C1 segment of cervical spinal cord (tissue), 14 donors: Measurements from ENCODE around the gene DDR2.

ENCODE experiments used
- DNase-seq, 14 donors: peaks; one replicate each; lab custom pipeline; 2025; lab: John Stamatoyannopoulos, UW

The DDR2 gene

DNA sequence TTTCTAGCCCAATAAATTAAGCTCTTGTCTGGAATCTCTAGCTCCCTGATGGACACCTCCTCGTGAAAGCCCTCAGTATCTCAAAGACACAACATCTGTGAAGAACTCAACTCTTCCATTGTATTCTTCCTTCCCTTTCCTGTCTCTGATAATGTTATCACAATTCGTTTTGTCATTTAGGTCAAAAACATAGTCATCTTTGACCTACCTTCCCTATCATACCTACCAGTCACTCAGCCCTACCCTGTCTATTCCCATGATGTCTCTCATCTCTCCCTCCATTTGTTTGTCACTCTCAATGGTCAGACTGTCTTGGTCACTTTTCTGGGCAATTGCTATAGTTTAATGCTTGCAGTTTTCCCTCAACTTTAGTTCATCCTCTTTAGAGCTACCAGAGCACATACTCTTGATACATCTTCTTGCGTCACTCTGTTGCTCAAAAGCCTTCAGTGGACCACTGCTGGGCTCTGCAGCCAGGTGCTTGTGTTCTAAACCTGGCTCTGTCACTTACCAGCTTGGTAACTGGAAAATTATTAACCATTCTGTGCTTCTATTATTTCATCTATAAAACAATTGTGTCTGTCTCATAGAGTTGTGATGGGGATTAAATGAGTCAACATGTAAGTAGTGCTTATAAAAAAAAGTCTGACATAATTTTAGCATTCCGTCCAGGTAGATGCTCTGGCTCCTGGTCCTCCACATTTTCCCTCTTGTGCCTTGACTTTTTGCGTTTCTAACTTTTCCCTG is 39.6 kb downstream of the DDR2 start:
- no peak for DNase-seq

DNA sequence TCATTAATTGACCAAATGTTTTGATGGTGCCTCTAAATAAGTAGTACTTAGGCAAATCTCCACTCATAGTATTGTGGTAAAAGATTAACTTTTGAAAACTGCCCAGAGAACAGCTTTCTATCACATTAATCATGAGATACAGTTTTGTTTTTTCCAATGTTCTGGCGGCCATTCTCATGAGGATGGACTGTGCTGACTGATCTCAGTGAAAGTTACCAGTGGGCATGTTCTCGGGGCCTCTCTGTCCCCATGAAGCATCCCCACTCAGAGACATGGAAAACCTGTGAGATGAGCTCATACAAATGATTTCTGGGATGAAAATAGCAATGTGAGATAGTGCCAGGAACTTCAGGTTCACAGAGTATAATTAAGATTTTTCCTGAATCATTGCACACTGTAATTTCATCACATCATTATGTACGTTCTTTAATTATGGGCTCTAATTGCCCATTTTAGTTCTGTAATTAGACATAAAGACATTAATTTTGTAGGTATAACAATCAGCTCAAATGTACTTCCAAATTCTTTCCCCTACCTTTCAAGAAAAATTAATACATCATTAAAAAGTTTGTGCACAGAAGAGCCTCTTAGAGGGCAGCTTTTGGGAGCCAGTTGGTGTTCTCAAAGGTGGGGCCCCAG is 40.5 kb downstream of the DDR2 start:
- DNase-seq: no peak

DNA sequence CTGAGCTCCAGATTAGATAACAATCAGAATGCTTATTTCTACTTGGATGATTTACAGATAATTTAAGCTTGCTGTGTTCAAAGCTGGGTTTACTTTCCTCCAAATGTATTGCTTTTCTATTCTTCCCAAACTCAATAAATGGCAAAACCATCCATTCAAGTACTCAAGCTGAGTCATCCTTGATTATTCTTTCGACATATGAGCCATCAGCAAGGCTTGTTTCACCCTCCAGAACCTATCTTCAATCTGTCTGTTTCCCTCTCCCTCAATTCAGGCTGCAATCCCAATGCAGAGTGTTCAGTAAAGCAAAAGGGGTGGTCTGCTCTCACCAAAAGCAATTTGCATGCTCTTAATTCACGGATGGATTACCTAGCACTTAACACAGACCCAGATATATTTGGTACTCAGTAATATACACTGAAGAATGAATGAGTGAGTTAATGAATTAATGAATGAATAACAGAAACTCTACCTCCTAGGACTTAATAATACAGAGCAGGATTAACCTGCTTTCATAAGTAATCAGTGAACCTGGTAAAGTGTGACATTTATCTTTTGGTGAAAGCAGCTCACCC is 41.9 kb downstream of the DDR2 start:
- no peak for DNase-seq

DNA sequence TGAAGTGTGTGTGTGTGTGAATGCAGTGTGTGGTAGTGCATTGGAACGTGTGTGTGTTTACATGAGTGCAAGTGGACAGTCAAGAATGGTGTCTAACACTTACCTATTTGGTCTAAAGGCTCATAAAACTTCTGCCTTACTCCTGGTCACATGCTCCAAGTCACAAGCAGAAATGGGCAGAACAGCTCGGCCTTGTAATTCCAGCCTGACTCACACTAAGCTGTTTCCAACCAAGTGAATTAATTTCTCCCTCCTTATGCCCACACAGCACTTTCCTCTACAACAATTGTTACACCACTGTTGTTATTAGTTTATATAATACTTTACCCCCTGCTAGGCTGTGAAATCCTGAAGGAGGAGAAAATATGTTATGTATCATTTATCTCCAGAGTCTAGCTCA is 43.8 kb downstream of the DDR2 start:
- DNase-seq: no peak

DNA sequence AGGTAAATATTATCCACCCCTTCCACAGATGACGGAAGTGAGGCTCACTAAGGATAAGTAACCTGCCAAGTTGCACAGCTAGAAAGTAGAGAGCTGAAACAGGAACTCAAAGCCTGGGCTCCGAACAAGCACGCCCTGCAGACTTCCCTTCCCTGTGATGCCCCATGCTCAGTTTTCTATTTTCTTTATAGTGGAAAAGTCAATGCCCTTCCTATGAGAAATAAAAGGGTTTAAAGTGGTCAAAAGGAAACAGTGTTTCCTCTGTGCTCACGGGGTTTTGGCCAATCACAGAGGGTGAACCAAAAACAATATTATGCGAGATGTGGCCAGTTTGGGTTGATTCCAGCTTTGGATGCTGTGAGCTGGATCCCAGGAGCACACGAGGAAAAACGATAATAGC is 44.5 kb downstream of the DDR2 start:
- DNase-seq: no peak

DNA sequence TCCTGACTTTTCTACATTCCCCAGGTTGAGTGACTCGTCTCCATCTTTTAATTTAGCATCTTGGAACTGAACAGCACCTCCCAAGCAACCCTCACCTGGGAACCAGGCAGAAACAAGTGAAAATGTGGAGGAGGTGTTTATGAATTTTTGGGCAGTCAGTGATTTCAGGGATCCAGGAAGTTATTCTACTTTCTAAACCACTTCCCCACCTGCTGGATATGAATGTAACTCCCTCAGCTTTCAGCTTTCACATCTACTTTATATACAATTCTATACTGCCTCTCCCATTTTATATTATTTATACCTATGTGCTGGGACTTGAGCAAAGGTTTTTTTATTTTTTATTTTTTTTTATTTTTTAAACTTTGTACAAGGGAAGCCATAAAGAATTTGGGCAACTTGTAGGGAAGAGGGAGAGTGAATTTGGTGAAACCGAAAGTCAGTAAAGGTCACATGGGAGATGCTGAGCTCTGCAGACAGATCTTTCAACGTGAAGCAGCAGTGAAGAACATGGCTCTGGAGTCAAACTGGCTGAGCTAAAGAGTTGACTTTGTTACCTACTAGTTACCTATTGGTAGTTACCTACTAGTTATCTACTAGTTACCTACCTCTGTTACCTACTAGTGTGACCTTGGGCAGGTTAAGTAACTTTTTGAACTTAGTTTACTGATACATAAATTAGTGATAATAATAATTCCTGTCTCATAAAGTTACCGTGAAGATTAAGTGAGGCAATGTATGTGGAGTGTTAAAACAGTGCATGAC is 45.5 kb downstream of the DDR2 start:
- no peak for DNase-seq

DNA sequence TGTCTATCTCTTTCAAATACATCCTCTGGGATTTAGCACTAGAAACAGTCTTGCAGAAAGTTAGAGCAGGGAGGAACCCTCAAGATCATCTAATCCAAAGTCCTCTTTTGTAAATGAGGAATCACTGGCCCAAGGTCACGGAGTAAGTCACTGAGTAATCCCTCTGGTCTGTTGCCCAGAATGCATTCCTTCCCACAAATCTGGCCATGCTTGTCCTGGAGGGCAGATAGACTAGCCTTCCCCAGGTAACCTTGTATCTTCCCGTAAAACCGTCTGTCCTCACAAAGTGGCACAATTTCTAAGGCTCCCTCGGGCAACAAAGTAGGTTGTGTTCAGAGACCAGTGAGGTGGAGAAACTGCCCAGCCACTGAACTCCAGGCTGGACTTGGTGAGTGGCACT is 46.2 kb downstream of the DDR2 start:
- DNase-seq: no peak

DNA sequence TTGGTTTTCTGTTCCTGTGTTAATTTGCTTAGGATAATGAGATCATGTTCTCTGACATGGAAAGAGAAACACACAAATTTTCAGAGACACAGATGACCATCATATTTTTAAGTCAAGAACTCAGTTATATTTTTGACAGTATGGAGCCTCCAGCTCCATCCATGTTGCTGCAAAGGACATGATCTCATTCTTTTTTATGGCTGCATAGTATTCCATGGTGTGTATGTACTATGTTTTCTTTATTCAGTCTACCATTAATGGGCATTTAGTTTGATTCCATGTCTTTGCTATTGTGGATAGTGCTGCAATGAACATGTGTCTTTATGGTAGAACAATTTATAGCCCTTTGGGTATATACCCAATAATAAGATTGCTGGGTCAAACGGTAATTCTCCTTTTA is 47.0 kb downstream of the DDR2 start:
- DNase-seq: no peak

DNA sequence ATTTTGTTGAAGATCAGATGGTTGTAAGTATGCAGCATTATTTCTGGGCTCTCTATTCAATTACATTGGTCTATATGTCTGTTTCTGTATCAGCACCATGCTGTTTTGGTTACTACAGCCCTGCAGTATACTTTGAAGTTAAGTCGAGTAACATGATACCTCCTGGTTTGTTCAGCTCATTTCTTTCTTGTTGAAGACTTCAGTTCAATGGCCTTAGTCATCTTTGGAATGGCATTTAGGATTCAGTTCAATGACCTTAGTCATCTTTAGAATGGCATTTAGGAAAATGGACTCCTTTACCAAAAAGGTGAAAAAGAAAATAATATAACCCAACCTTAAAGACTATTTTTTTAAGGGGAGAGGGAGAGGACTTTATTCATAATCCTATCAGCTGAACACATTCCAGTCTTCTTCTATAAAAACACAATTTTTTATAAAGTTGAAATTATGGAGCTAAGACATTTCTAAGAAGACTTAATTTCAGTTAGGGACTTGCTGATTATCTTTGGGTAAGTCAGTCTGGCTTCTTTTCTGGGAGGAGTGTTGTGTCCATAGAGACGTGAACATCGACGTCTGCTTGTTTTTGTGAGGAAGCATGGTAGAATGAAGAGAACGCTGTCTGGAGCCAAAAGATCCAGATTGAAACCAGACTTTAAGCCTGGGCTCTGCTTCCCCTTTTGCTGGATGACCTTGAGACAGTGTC is 48.3 kb downstream of the DDR2 start:
- DNase-seq: no peak

DNA sequence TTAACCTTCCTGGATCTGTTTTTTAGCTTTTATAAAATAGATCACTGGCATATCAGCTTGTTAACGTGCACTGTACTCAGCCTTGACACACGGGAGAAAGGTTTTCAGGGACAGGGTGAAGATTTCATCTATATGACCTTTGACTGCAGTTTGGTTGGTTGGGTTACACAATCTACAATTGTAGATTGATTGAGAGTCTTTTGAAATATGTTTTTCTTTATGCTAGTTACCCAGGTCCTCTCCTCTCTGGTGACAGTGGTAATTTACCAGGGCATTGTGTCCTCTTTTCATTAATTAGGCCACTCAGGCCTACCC is 48.8 kb downstream of the DDR2 start:
- no peak for DNase-seq

DNA sequence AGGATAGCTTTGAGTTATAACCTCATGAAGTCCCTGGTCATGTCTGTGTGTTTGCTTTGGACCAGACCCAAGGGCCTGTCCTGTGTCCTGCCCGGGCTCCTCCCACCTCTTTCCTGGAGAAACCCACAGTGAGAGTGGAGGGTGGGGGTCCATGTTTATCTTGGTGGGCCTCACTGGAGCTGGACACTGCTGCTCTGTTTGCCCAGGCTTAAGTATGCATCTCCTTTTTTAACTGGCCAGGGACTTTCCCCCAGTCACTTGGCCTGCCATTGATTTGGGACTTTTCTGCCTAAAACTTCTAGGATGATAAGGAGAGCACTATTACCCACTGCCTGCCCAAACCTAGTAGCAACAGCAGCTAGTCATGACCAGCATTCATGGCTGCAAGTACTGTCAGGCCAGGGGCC is 49.8 kb downstream of the DDR2 start:
- no peak for DNase-seq

DNA sequence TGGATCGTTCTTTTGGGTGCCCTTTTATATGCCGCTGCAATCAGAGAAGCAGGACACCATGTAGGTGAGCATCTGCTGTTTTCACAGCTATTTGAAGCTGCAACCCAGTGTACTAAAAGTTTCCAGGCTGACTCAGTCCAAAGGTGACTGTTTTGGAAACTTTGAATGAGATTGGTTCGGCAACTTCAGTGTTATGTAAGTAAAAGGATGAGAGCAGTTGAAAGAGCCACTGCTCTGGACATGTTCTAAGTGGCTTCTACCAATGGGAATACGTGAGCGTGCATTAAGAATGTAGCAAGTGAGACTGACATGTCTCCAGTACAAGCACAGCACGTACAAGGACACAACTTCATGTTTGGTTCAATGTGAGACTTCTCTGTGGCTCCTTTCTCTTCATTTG is 55.6 kb downstream of the DDR2 start:
- DNase-seq: no peak

DNA sequence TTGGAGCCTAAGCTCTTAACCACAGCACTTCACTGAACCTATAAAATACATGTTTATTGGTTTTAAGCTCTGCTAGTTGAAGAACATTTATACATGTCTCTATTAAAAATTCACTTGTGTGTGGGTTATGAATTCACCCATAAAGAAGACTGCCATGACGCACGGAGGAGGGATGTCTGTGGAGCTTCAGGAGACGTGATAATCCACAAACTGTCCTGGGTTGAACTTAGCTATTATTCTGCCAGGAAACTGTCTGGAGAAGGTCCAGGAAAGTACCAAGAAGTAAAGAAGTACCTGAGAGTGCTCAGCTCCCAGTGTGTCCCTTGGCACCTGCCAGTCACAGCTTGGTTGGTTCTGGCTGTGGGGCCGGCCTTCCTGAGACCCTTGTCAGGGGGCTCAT is 56.3 kb downstream of the DDR2 start:
- DNase-seq: no peak

DNA sequence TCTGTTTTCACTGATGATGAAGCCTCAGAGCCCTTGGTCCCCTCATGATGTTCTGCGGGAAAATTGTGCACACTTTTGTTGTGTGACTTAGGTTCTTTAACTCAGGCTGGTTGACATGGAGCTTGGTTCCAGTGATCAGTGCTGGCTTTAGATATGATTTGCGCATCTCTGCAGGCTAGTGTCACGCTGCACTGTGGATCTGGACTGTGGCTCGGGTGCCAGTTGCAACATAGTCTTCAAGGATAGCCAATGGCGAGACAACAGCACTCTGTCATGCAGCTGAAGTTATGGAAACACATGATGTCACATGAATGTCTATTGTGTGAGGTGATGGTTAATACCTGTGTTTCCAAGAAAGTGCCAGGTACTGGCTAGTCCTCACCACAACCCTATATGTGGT is 56.7 kb downstream of the DDR2 start:
- DNase-seq: no peak

DNA sequence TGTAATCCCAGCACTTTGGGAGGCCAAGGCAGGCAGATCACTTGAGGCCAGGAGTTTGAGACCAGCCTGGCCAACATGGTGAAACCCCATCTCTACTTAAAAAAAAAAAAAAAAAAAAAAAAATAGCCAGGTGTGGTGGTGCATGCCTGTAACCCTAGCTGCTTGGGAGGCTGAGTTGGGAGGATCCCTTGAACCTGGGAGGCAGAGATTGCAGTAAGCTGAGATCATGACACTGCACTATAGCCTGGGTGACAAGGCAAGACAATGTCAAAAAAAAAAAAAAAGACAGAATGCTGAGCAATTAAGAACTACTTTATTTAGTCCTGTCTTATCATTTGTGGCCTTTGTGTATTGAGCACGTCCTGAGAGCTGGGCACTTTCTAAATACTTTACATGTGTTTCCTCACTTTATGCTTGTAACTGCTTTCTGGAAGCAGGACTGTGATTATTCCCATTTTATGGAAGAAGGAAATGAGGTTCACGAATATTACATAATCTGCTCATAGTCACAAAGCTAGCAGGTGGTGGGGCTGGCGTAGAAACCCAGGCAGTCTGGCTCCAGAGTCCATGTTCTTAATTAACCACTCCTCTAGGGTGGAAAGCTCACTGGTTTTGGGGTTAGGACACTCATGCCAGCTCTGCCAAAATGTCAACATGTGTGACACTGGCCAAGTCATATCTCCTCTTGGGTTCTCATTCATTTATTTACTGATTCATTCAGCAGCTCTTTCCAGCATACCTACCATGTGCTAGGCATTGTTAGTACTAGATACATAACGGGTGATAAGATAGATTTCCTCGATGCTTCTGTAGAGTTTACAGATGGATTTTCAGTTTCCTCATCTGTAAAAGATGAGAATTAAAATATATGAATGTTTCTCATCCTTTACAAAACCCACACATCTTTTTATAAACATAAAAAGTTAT is 57.7 kb downstream of the DDR2 start:
- DNase-seq: no peak

DNA sequence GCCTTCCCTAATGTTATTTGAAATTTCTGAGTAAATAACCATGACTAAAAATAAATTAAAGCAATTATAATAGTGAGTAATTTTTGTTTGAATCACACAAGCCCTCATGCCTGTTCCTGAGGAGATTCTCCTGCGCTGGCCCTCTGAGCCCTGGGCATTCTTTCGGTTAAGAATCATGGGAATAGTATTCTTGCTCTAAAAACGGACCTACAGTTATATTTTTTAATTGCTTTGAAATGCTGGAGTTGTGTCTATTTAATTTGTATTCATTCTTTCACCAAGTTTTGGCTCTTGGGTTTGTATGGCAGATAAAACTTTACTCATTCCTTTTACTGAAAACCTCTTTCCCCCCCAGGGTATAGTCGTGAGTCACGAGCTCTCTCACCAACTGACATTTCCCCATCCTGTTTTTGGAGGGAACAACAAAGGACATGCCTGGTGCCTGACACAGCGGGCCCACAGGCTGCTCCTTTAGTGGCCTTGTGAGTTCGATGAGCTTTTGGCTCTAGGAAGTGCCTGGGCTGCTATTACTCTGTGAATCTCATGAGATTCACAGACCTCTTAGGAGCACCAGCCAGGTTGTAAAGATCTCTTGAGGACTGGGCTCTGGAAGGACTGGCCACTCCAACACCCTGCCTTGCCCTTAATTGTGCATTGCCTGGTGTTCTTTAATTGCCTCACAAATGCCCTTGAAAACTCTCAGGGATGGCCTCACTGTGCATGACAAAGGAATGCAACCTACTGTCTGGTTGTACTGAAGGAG is 58.6 kb downstream of the DDR2 start:
- peak in 2 of 14 donors; percentile 12 to 54 for DNase-seq

DNA sequence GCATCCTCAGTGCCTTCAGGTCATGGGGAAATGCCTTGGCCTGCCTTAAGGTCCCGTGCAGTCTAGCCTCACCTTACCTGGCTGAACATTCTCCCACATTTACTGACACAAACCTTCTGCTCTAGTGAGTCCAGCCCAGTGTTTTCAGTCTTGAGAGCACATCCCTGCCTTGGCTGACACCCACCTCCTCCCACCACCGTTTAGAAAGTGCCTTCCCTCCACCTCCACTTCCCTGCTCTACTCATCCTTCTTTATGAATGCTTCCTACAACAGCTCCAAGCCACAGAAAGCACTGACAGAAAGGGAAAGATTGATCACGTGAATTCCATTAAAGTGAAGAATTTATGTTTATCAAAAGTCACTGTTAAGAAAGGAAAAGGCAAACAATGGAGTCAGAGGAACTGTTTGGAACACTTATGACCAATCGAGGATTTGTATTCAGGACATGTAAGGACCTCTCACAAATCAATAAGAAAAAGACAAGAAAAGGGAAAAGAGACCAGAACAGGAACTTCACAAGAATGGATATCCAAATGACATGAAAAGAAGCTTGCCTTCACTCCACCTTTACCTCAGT is 59.8 kb downstream of the DDR2 start:
- DNase-seq: no peak

DNA sequence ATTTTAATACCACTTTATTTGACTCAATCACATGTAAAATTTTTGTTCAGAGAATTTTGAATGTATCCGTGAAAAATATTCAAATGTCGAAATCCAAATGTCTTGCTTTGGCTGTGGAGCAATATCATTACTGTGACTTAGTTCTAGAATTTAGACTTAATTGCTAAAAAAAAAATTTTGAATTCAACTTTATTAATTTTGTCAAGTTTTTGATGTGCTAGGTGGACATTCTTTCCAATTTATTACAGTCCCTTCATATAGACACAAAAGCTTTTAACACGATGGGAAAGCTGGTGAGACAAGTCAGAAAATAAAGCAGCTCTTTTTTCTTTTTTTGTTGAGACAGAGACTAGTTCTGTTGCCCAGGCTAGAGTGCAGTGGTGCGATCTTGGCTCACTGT is 62.6 kb downstream of the DDR2 start:
- DNase-seq: no peak

DNA sequence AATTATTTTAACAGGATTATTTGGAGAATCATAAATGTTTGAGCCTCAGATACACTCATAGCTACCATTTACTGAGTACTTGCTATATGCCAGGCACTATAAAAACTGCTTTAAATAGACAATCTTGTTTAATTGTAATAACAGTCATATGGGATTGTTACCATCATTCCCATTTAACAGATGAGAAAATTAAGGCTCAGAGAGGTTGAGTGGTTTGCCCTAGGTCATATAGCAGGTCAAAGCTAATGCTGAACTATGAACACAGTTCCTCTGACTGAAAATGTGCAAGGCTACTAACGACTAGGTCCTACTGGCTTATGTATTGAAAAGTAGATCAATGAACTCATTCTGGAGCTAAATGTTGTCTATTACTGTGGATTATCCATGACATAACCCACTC is 63.4 kb downstream of the DDR2 start:
- DNase-seq: no peak
